ENCODE measurements around the gene MSMB.
"Not testable (repeated sequence)": the region's sequence is repeated elsewhere in the genome, so short reads cannot be mapped to it uniquely, and the experiment has no call there.

MSMB gene

GRCh38 chr10:46069771-46070463 lies 23.8 kb upstream of the MSMB start:
- no peak for DNase-seq

- no peak for DNase-seq
These were observed 22.8 kb upstream of the MSMB start for GRCh38 chr10:46068905-46069304.

GRCh38 chr10:46068117-46068516 lies 22.0 kb upstream of the MSMB start:
- no peak for DNase-seq

DNA sequence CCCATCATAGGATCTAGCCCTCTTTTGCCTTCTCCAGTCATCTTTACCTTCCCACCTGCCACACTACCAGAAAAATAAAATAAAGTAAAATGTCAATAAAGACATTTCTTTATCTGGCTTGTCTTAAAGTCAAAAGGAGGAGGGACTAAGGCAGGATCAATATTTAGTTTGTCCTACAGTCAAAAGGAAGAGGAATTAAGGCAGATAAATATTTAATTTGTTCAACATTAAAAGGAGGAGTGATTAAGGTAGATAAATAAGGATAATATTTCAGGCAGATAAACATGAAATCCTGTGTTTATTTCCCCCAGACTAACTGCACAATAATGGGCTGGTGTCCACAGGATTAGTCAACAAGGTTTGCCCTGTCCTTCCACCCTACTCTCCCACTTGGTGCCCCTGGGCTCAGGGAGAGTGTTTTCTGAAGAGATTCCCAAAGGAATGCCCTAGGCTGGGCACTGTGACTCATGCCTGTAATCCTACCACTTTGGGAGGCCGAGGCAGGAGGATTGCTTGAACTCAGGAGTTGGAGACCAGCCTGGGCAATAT lies 18.3 kb upstream of the MSMB start:
- DNase-seq = no peak

GRCh38 chr10:46062723-46063428 lies 16.8 kb upstream of the MSMB start:
- no peak for DNase-seq

- no peak for DNase-seq
These were observed 14.6 kb upstream of the MSMB start for GRCh38 chr10:46060706-46061105.

GRCh38 chr10:46057927-46058326 lies 11.9 kb upstream of the MSMB start:
- DNase-seq = not testable (repeated sequence)

DNA sequence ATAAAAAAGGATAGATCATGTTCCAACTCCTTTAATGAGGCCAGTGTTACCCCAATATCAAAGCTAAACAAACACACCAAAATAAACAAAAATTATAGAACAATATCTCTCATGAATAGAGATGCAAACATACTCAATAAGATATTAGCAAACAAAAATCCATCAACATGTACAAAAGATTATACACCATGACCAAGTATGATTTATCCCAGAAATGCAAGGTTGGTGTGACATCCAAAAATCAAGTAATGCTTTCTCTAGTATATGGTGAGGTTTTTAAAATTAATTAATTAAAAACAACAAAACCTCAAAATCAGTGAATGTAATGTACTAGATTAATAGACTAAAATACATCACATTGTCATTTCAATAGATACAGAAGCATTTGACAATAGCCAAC lies 11.0 kb upstream of the MSMB start:
- no peak for DNase-seq

- no peak for DNase-seq
These were observed 9.7 kb upstream of the MSMB start for GRCh38 chr10:46055771-46056170.

DNA sequence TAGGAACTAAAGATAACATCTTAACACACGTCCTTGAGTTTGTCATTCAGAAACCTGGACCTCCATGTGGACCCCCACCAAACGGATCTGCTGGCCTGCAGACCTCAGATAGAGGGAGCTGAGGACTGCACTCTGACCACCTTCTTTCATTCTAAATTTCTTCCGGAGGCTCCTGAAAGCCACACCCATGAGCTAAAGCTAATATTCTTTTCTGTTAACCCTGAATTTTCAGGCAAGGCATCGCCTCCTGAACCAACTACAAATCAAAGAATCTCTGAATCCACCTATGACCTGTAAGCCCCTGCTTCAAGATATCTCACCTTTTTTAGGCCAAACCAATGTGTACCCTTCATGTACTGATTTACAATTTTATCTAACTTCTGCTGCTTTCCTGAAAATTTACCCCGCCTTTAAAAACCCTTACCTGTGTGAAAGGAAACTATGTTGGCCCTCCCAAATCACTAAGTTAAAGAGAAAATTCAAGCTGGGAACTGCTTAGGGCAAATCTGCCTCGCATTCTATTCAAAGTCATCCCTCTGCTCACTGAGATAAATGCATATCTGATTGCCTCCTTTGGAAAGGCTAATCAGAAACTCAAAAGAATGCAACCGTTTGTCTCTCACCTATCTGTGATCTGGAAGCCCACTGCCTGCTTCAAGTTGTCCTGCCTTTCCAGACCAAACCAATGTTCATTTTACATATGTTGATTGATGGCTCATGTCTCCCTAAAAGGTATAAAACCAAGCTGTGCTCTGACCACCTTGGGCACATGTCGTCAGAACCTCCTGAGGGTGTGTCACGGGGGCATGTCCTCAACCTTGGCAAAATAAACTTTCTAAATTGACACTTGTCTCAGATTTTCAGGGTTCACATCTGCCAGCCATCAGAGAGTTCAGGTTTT lies 7.7 kb upstream of the MSMB start:
- DNase-seq = no peak

GRCh38 chr10:46052791-46053375 lies 6.8 kb upstream of the MSMB start:
- DNase-seq = no peak

GRCh38 chr10:46052057-46052790 lies 6.2 kb upstream of the MSMB start:
- DNase-seq = no peak

DNA sequence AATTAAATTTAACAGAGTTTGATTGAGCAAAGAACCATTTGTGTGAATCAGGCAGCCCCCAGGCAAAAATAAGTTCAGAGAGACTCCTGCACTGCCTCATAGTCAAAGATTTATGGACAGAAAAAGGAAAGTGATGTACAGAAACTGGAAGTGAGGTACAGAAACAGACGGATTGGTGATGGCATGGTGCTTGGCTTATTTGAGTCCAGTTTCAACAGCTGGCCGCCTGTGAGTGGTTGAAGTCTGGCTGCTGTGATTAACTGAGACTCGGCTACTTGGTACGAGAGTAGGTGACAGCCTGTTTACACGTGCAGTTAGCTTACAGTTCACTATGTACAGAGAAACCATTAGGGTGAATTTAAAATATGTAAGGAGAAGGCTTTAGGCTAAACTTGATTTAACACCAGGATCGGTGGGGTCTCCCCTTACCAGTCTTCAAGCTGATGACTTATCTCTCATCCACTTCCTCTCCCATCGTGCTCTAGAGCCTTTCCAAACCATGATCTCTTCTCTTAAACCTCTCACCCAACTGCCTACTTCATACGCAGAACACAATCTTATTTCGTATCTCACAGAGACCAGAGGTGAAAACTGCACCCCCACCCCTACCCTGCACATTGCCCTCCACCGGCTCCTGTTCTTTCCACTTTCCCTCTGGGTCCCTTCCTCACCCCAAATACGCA lies 5.0 kb upstream of the MSMB start:
- peak; percentile 44 for DNase-seq

GRCh38 chr10:46049497-46049831 lies 3.4 kb upstream of the MSMB start:
- DNase-seq = not testable (repeated sequence)

DNA sequence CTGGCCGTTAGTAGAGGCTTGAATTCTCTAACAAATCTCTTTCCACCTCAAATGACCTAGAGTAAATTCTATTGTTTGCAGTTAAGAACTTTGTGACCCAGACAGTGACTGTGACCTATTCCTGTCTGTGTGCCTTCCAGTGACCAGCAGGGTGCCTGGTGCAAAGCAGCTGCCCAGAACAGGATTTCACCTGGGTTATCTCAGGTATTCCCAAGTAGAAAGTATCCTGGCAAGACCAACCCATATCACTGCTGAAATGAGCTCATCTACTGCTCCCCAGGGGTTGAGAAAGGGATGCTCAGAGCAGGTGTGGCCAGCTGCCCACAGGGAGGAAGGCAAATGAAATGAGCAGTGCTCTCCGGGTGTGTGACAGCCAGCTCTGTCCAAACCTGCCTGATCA lies 2.1 kb upstream of the MSMB start:
- no peak for DNase-seq

DNA sequence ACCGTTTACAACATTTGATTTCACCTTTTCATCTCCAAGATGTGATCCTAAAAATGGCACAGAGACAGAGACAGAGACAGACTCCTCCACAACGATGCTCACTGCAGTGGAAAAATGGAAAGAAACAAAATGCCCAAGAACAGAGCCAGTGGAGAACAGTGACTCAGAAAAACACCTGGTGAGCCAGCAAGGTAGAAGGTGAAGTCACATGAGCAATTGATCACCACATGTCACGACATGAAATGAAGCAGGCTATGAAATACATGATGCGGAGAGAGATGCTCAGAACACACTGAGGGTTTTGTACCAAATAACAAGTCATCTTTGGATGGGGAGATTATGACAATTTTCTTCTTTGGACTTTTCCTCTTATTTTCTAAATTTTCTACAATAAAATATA lies 3.5 kb downstream of the MSMB start:
- DNase-seq = no peak

- no peak for DNase-seq
These were observed 6.1 kb downstream of the MSMB start for GRCh38 chr10:46040004-46040403.

DNA sequence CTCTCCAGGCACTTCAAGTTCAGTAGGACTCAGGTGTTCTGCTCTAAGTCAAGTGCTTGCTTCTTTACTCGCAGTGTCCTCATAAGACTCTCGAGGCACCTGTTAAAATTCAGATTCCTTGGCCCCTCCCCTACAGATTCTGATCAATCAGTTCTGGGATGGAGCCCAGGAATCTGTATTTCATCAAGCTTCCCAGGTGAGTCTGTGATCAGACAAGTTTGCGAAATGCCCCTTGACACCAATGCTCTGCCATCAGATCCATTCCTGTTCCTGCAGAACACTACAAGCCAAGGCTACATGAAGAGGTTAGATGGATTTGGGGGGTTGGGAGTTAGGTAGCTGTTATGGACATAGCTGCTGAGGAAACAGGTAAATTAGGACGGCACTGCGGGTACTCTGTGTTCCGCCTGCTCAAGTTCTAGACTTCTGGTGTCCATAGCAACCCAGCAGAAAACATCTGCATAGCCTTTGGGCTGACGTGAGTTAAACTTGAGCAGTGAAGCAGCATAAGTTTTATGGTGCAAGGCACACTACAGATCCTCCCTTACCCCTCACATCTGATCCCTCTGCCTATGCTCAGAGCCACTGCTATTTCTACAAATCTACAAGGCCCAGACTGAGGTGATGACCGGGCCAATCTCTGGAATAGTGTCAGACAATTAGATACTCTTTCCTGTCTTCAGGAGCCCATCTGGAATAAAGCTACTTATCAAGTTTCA lies 8.8 kb downstream of the MSMB start:
- no peak for DNase-seq

DNA sequence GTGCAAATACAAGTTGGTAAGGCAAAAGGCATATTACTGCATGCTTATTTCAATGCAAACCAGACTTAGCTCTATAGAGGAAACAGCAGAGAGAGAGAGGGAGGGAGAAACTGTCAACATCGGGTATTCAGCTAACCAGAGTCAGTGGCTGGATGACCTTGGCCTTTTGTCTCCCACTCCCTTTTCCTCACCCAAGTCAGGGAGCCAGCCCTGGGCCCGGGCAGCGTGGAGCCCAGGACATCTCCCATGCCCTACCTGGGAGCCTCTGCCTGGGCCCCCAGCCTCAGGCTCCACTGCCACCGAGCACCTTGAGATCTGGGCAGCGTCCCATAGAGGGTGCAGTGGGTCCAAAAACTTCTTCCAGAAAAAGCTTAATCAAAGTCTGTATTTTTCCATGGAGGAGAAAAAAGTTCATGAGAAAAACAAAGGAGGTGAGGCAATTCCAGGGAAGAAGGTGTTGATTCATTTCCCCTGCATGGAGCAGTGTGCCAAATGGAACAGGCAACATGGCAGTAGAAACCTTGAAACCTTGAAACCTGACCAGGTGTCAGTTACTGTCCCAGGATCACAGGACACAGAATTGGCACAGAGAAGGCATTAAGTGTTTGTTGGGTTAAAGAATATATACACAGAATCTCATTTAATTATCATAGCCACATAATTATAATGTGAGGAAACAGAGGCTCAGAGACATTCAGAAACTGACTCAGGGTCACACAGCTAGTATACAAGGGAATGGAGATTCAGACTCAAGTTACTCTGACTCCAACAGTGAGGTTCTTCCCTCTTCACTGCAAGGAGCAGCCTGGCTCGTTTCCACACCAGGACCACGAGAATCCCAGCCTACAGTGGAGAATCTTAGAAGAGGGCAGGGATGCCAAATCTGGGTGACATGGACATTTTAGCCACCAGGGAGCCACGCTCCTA lies 9.9 kb downstream of the MSMB start:
- DNase-seq = no peak

- DNase-seq = no peak
These were observed 12.5 kb downstream of the MSMB start for GRCh38 chr10:46033602-46034011.
